C4-2B (cell line): ENCODE results near the gene ABCA5.
"Not testable (repeated sequence)": the region's sequence is repeated elsewhere in the genome, so short reads cannot be mapped to it uniquely, and the experiment has no call there.

Experiments
- CTCF ChIP-seq: fragments of 450-650 bp; conservative IDR thresholded peaks from 2 replicates; pipeline ENCODE4 v1.5.1; 2017; ENCODE audit warnings: mild to moderate bottlenecking
- ZFX ChIP-seq: fragments of 450-650 bp; IDR thresholded peaks from 2 replicates; pipeline ENCODE4 v1.6.1; 2017

GRCh38 chr17:69196105-69196653 is 130.8 kb downstream of the ABCA5 start:
- TF ChIP-seq CTCF, ZFX: not testable (repeated sequence)
